Endothelial cell of umbilical vein (primary cell): ENCODE results near the gene CNNM3. TPM values are rescaled to one million over a fixed set of nuclear protein-coding genes. Genes with fewer than 3 reads are reported as not detected.

Experiments
- BruUV-seq: library from RNA; stranded (reverse); fragments of 400-500 nt; replicated peaks from 2 replicates; lab custom pipeline; 2021; lab: Mats Ljungman, UMichigan
- CTCF ChIA-PET: fragments of 300-600, 350-600 bp; sonication (Branson Sonifier 250); formaldehyde crosslinking; loops from one replicate; lab custom pipeline; 2021; ENCODE audit warnings: antibody characterized with exemption, inconsistent platforms; lab: Charles Lee
- POLR2A ChIA-PET: fragments of 300-600, 350-600 bp; sonication (Branson Sonifier 250); formaldehyde crosslinking; loops from one replicate; lab custom pipeline; 2021; ENCODE audit warnings: antibody characterized with exemption, inconsistent platforms; lab: Charles Lee
- DNase-seq: peaks from one replicate; pipeline ENCODE4 v3.0.0-alpha.2; 2011; ENCODE audit warnings: low read depth, low spot score
- FAIRE-seq: peaks from 2 replicates; lab custom pipeline; 2011; peaks lifted over from hg19 to GRCh38; lab: Jason Lieb, UNC
- H2AFZ ChIP-seq: 2 replicates; pipeline ENCODE4 v1.6.0; 2012; ENCODE audit warnings: low read depth, low read length, control low read depth, inconsistent platforms
- H3K27ac ChIP-seq: 2 replicates; pipeline ENCODE4 v1.5.1; 2011; ENCODE audit warnings: low read depth, mild to moderate bottlenecking, control low read depth, low read length, moderate library complexity; ENCODE audit not compliant: insufficient read depth
- H3K27me3 ChIP-seq, 2 experiments: 2 replicates each; pipeline versions ENCODE4 v1.6.0 to v1.6.1; 2011; ENCODE audit warnings: low read length in 2 of 2, mixed read lengths in 1 of 2; ENCODE audit not compliant: control insufficient read depth in 2 of 2, insufficient read depth in 2 of 2
- H3K36me3 ChIP-seq, 2 experiments: 2 replicates in 1 of 2; 3 replicates in 1 of 2; pipeline ENCODE4 v1.5.1; 2011; ENCODE audit warnings: low read length in 2 of 2, mild to moderate bottlenecking in 1 of 2, moderate library complexity in 1 of 2; ENCODE audit not compliant: control insufficient read depth in 2 of 2, insufficient read depth in 2 of 2; ENCODE audit errors: extremely low read depth in 1 of 2
- H3K4me1 ChIP-seq: 3 replicates; pipeline ENCODE4 v1.5.1; 2011; ENCODE audit warnings: mild to moderate bottlenecking, low read length; ENCODE audit not compliant: control insufficient read depth, insufficient read depth; ENCODE audit errors: extremely low read depth
- H3K4me2 ChIP-seq: 2 replicates; pipeline ENCODE4 v1.6.1; 2011; ENCODE audit warnings: low read length, control low read depth, mixed read lengths; ENCODE audit not compliant: insufficient read depth
- H3K4me3 ChIP-seq, 3 experiments: fragments of 200-600 bp in 1 of 3; sonication (generic), shearing (Covaris generic) in 1 of 3; replicated peaks in 1 of 3; 2 replicates each; pipeline ENCODE4 v1.5.1; 2011 to 2016; ENCODE audit warnings: control low read depth in 3 of 3, low read length in 3 of 3, mild to moderate bottlenecking in 2 of 3, inconsistent platforms in 1 of 3, low read depth in 1 of 3, moderate library complexity in 1 of 3; ENCODE audit not compliant: insufficient read depth in 1 of 3
- H3K79me2 ChIP-seq: 2 replicates; pipeline ENCODE4 v1.6.0; 2012; ENCODE audit warnings: low read length, inconsistent platforms; ENCODE audit not compliant: control insufficient read depth, insufficient read depth
- H3K9ac ChIP-seq: replicated peaks from 2 replicates; pipeline ENCODE3; 2011; ENCODE audit warnings: low read length, control low read depth; ENCODE audit not compliant: insufficient read depth; ENCODE audit errors: extremely low read depth
- H3K9me1 ChIP-seq: replicated peaks from 3 replicates; pipeline ENCODE4 v1.6.0; 2011; ENCODE audit warnings: mild to moderate bottlenecking, low read length; ENCODE audit not compliant: control insufficient read depth, insufficient read depth; ENCODE audit errors: extremely low read depth
- H3K9me3 ChIP-seq: replicated peaks from 2 replicates; pipeline ENCODE4 v1.5.1; 2012; ENCODE audit warnings: low read length, inconsistent platforms; ENCODE audit not compliant: control insufficient read depth, insufficient read depth
- H4K20me1 ChIP-seq: replicated peaks from 2 replicates; pipeline ENCODE3; 2011; ENCODE audit warnings: mild to moderate bottlenecking, low read length; ENCODE audit not compliant: control insufficient read depth, insufficient read depth; ENCODE audit errors: extremely low read depth
- CTCF ChIP-seq, 2 donors: IDR thresholded peaks; 1 replicate in 1 of 2; 2 replicates in 1 of 2; pipeline ENCODE4 v1.5.1; 2011; ENCODE audit warnings: low read length in 2 of 2, mild to moderate bottlenecking in 2 of 2, moderate library complexity in 2 of 2, control low read depth in 1 of 2, inconsistent platforms in 1 of 2, low read depth in 1 of 2; ENCODE audit not compliant: insufficient read depth in 1 of 2; ENCODE audit errors: extremely low read depth in 1 of 2
- EZH2 ChIP-seq: IDR thresholded peaks from 2 replicates; pipeline ENCODE4 v1.6.1; 2012; ENCODE audit warnings: borderline replicate concordance, low read depth, mild to moderate bottlenecking, moderate library complexity, low read length, inconsistent platforms; ENCODE audit not compliant: severe bottlenecking
- FOS ChIP-seq: IDR thresholded peaks from 2 replicates; pipeline ENCODE4 v1.6.1; 2011; ENCODE audit warnings: mild to moderate bottlenecking, low read length, moderate library complexity, borderline replicate concordance; ENCODE audit not compliant: insufficient read depth
- GATA2 ChIP-seq: IDR thresholded peaks from 2 replicates; pipeline ENCODE4 v1.7.0; 2011; ENCODE audit warnings: low read depth, mild to moderate bottlenecking, moderate library complexity, mixed read lengths, low read length; ENCODE audit not compliant: insufficient read length, insufficient read depth
- JUN ChIP-seq: IDR thresholded peaks from 2 replicates; pipeline ENCODE4 v1.6.1; 2011; ENCODE audit warnings: borderline replicate concordance, low read depth; ENCODE audit not compliant: insufficient read length, insufficient read depth
- MAX ChIP-seq: IDR thresholded peaks from 2 replicates; pipeline ENCODE4 v1.6.1; 2011; ENCODE audit not compliant: insufficient read depth, insufficient read length
- MYC ChIP-seq: IDR thresholded peaks from one replicate; pipeline ENCODE4 v1.6.1; 2011; ENCODE audit warnings: mild to moderate bottlenecking, low read depth, low read length
- POLR2A ChIP-seq: IDR thresholded peaks from 2 replicates; pipeline ENCODE4 v1.6.1; 2012; ENCODE audit warnings: low read depth, mild to moderate bottlenecking, control low read depth, low read length
- POLR2AphosphoS5 ChIP-seq: IDR thresholded peaks from 2 replicates; pipeline ENCODE4 v1.6.1; 2012; ENCODE audit warnings: low read depth, mild to moderate bottlenecking, control low read depth, low read length, moderate library complexity; ENCODE audit not compliant: insufficient read depth
- dilution Hi-C: fragments of 300-500 bp; cut with MboI; formaldehyde crosslinking; loops from one replicate; pipeline ENCODE4 v1.15.0; 2019; ENCODE audit warnings: low sequenced_read_pairs; ENCODE audit not compliant: extremely low pct_ligation_motif_present
- intact Hi-C: fragments of 100-400 bp; cut with micrococcal nuclease; formaldehyde crosslinking; loops from one replicate; pipeline ENCODE4 v1.10.0; 2022
- polyA plus RNA-seq, 4 experiments: library from polyadenylated mRNA; depleted of rRNA in 3 of 4; stranded (reverse) in 3 of 4; unstranded in 1 of 4; fragments of >200 nt; gene quantifications; 2 replicates each; pipeline versions ENCODE4 v1.2.1 to v1.2.3, GENCODE V29; 2011 to 2012; ENCODE audit warnings: missing spikeins in 1 of 4
- total RNA-seq: library from RNA; stranded (reverse); gene quantifications from 2 replicates; pipeline ENCODE4 v1.2.3, GENCODE V29; 2021

Gene CNNM3
- total and polyA plus RNA-seq, 2 donors (not counting 3 experiments of a cell fraction or from before 2014, with no cell fraction given), result 13.0 to 14.9 TPM

GRCh38 chr2:96823198-96823597 is 7.1 kb downstream of the CNNM3 start:
- Histone ChIP-seq H3K9ac (no peak overlapping the region), H2AFZ (no peak overlapping the region), H3K4me1 (no peaks in the 10 kb centered on the region), H3K79me2 (peaks cover 4% of the 10 kb centered on the region), H3K4me2 (no peak overlapping the region), H3K27me3 (no peaks in the 10 kb centered on the region), H3K9me3 (no peaks in the 10 kb centered on the region), H3K27ac (no peak overlapping the region), H3K9me1 (no peaks in the 10 kb centered on the region), H3K4me3 (no peak overlapping the region), H4K20me1 (no peaks in the 10 kb centered on the region), H3K36me3 (peaks cover 0 to 16% of the 10 kb centered on the region in 2 experiments)
- no TSS peak for BruUV-seq
- dilution Hi-C loops, result no loop called here
- DNase-seq (no peak), FAIRE-seq (no peak)
- CTCF ChIA-PET, result no interaction called here
- TF ChIP-seq POLR2AphosphoS5 (no peak), MYC (no peak), POLR2A (no peak), GATA2 (no peak), JUN (no peak), MAX (no peak), FOS (no peak), EZH2 (no peak), CTCF (IDR thresholded peaks at IDR 0.05; ENCODE audit: extremely low read depth in 1 of 2, insufficient read depth in 1 of 2, low read depth in 1 of 2, low read length in 2 of 2) (no peak)
- POLR2A ChIA-PET, result no interaction called here
- intact Hi-C loops, result no loop called here
